GM12873 (cell line): ENCODE measurements around the gene GAREM1.

ENCODE experiments used
- TF ChIP-seq, protein P1 (sequence below): IDR thresholded peaks from 2 replicates; pipeline ENCODE4 v1.5.1; 2012; ENCODE audit warnings: low read depth, mild to moderate bottlenecking, moderate library complexity, low read length, control low read depth; ENCODE audit not compliant: insufficient read depth; ENCODE audit errors: missing control alignments

GAREM1 gene

DNA sequence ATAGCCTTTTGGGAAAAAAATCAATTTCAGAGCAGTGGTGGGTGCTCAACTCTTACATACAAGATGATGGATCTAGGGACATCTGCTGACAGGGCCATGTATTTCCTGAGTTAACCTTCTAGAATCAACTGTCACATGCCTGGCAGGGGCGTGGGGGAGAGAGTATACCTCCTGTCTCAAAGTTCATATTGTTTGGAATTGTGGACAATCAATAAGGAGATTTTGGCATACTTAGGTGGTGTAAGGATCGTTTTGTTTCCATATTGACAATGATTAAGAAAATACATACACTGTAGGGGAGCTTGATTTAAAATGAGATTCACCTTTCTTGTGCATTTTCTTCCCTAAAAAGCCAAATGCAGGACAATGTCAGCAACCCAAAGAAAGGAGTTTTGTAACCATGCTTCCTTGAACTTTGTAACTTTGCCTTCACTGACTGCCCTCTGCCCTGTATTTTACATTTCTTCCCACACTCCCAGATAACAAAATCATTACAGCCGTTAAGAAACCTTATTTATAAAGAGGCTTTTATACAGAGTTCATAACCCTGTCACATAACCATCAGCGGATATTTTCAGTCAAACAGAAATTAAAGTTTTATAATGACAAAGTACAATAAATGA is 192.4 kb downstream of the GAREM1 start:
- TF ChIP-seq, protein P1, sequence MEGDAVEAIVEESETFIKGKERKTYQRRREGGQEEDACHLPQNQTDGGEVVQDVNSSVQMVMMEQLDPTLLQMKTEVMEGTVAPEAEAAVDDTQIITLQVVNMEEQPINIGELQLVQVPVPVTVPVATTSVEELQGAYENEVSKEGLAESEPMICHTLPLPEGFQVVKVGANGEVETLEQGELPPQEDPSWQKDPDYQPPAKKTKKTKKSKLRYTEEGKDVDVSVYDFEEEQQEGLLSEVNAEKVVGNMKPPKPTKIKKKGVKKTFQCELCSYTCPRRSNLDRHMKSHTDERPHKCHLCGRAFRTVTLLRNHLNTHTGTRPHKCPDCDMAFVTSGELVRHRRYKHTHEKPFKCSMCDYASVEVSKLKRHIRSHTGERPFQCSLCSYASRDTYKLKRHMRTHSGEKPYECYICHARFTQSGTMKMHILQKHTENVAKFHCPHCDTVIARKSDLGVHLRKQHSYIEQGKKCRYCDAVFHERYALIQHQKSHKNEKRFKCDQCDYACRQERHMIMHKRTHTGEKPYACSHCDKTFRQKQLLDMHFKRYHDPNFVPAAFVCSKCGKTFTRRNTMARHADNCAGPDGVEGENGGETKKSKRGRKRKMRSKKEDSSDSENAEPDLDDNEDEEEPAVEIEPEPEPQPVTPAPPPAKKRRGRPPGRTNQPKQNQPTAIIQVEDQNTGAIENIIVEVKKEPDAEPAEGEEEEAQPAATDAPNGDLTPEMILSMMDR, result no peak

DNA sequence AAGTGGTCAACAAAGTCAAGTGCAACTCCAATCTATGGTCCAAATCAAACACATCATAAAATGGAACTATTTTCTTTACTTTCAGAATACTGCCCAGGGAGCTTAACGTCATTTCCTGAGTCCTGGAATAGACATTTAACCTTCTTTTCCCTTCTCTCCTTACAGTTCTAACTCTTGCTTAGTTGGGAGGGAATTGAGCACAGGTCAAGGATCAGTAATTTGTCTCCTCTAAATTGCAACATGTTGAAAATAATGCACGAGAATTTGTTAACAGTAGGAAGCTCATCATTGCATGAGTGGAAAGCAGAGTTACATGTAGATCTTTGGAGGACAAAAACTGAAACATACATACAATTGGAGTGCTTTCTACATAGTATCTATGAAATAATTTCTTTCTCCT is 193.1 kb downstream of the GAREM1 start:
- TF ChIP-seq, protein P1, result no peak

DNA sequence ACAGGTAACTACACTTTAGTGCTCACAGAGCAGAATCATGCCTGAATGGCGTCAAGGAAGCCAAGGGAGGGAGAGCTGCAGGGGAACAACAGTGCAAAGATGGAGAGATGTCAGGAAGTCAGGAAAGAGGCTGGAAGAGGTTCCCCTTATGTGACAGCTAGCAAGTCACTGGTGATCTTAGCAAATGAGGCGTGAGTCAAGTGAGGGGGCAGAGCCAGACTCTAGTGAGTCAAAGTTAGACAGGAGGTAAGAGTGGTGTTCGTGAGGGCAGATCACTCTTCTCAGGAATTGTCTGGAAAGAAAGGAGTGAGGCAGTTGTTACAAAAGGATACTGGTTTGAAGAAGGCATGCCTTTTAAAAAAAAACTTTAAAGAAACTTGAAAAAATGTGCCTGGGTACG is 193.8 kb downstream of the GAREM1 start:
- TF ChIP-seq, protein P1, result no peak

DNA sequence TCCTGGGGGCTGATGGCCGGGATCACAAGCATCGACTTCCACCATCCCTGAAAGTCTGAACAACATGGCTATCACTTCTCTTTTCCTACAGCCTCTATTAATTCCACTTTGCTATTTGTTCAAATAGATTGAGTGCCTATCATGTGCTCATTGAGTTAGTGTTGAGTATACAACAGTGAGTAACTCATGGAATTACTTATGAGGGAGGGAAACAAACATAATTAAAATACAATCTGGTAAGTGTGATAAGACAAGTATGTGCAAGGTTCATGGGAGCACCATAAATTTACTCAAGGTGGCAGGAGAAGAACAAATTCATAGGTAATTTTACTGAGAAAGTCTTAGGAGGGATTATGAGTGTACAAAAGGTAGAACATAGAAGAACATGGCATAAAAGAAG is 194.4 kb downstream of the GAREM1 start:
- TF ChIP-seq, protein P1, result no peak

DNA sequence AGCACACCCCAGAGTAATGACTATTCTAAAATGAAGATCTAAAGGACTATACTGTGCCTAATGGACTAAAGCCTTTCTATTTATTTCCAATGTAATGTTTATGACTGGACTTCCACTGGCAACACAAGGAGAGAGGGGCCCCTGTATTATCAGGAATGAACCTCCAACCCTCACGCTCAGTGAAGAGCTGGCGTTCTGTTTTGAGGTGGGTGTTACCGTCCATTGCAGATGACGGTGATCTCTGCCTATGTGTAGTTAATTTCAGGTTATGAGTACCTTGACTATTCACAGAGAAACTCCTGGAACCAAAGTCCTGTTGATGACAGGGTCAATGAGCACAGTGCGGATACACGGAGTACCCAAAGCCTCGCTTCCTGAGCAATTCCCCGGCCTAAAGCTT is 195.5 kb downstream of the GAREM1 start:
- TF ChIP-seq, protein P1, result no peak

DNA sequence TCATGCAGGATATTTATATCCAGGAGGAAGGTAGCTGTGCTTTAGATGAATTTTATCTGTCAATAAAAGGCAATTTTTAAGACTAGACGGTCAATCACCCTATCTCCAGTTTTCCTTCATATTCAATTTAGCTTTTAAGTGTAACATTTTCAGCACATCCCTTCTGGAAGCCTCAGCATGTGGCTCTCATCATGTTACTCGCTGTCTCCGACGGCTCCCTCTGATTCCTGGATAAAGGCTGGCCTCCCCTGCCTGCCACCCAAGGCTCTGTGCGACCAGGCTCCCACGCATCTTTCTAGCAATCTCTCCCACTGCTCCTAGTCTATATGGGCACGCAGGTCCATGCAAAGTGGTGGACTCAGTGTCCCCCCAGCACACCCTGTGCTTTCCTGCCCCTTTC is 196.4 kb downstream of the GAREM1 start:
- TF ChIP-seq, protein P1, result no peak

DNA sequence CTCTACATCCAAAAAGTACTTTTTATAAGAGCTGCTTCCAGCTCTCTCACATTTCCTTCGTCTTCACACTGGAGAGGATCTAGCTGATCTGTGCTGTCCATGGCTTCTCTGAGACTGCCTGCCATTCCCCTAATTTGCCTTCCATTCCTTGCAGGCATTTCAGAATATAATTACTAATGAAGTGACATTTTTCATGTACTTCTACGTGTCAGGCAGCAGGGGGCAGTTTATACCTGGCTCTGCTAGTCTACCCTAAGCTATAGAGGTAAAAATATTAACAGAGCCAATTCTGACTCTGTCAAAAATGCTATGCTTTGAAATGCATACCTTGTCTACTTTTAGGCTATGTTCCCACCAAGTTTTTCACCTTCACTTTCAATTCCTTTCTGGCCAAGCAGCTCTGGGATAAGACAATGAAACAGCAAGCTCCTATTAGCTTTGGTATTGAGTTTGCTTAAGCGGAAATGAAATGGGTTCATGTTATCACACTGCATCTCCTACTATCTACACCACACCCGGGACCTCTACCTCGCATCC is 198.9 kb downstream of the GAREM1 start:
- TF ChIP-seq, protein P1, result peak; percentile 73
